Pons (tissue), 1 donor: ENCODE results near the gene TATDN2.

Experiments
- DNase-seq: peaks from one replicate; pipeline ENCODE4 v3.0.0-alpha.2; 2016; ENCODE audit warnings: low spot score

Gene TATDN2

GRCh38 chr3:10248184-10248983 is at the start of gene TATDN2:
Gene TATDN2 (plus strand): TSS chr3:10248459. CDS start chr3:10249201, 742 bp downstream.
- DNase-seq = peak; percentile 92

- DNase-seq = peak; percentile 41
These were observed 49.3 kb upstream of the TATDN2 start for GRCh38 chr3:10198761-10199649.

GRCh38 chr3:10204921-10205320 is 43.3 kb upstream of the TATDN2 start:
- DNase-seq = no peak

GRCh38 chr3:10205451-10206165 is 42.7 kb upstream of the TATDN2 start:
- DNase-seq = peak; percentile 59

GRCh38 chr3:10206166-10206511 is 42.1 kb upstream of the TATDN2 start:
- DNase-seq = no peak

GRCh38 chr3:10213156-10213792 is 35.0 kb upstream of the TATDN2 start:
- DNase-seq = no peak

GRCh38 chr3:10215578-10216368 is 32.5 kb upstream of the TATDN2 start:
- no peak for DNase-seq

- DNase-seq = no peak
These were observed 30.9 kb upstream of the TATDN2 start for GRCh38 chr3:10217359-10217758.

- no peak for DNase-seq
These were observed 28.5 kb upstream of the TATDN2 start for GRCh38 chr3:10219737-10220136.

- DNase-seq = no peak
These were observed 24.3 kb upstream of the TATDN2 start for GRCh38 chr3:10223676-10224639.

- peak; percentile 96 for DNase-seq
These were observed 23.2 kb upstream of the TATDN2 start for GRCh38 chr3:10224794-10225665.

GRCh38 chr3:10226293-10226692 is 22.0 kb upstream of the TATDN2 start:
- no peak for DNase-seq

- DNase-seq = peak; percentile 15
These were observed 19.9 kb upstream of the TATDN2 start for GRCh38 chr3:10228248-10228950.

- DNase-seq = no peak
These were observed 18.7 kb upstream of the TATDN2 start for GRCh38 chr3:10229576-10229975.

GRCh38 chr3:10232137-10232536 is 16.1 kb upstream of the TATDN2 start:
- DNase-seq = peak; percentile 24

GRCh38 chr3:10233988-10234387 is 14.3 kb upstream of the TATDN2 start:
- DNase-seq = no peak

GRCh38 chr3:10234526-10235230 is 13.6 kb upstream of the TATDN2 start:
- DNase-seq = no peak

- DNase-seq = no peak
These were observed 12.7 kb upstream of the TATDN2 start for GRCh38 chr3:10235551-10235950.
